GM12878 (cell line): Measurements from ENCODE around the gene TPSB2. TPM values are rescaled to one million over a fixed set of nuclear protein-coding genes. Genes with fewer than 3 reads are reported as not detected.
"Not testable (repeated sequence)": the region's sequence is repeated elsewhere in the genome, so short reads cannot be mapped to it uniquely, and the experiment has no call there.

Source experiments
- ATAC-seq: fragments of 200-7000 bp; cut with Tn5 transposase; 3 replicates; pipeline ENCODE4 v1.9.1; 2020; ENCODE audit warnings: mild to moderate bottlenecking, moderate library complexity
- BruUV-seq: library from RNA; stranded (reverse); fragments of 400-500 nt; replicated peaks from 2 replicates; lab custom pipeline; 2021; lab: Mats Ljungman, UMichigan
- CTCF ChIA-PET: fragments of 300-600 bp; sonication (Branson Sonifier 250); formaldehyde crosslinking; extraction: SDS; loops from one replicate; lab custom pipeline; 2021; ENCODE audit warnings: inconsistent platforms; lab: Yijun Ruan, JAX
- POLR2A ChIA-PET: fragments of 350-600 bp; formaldehyde crosslinking; extraction: SDS; loops from one replicate; lab custom pipeline; 2021; ENCODE audit warnings: inconsistent platforms; lab: Charles Lee
- RAD21 ChIA-PET: fragments of 300-600 bp; sonication (Branson Sonifier 250); formaldehyde crosslinking; loops from one replicate; lab custom pipeline; 2023; ENCODE audit warnings: antibody characterized with exemption; ENCODE audit not compliant: unreplicated experiment; lab: Charles Lee
- SMC1A ChIA-PET: fragments of 300-600 bp; sonication (Branson Sonifier 250); formaldehyde crosslinking; loops from one replicate; lab custom pipeline; 2023; ENCODE audit not compliant: unreplicated experiment, uncharacterized antibody; lab: Charles Lee
- DNase-seq: peaks from one replicate; pipeline ENCODE4 v3.0.0-alpha.2; 2011; ENCODE audit warnings: low read depth, low spot score
- FAIRE-seq: peaks from 3 replicates; lab custom pipeline; 2011; peaks lifted over from hg19 to GRCh38; lab: Jason Lieb, UNC
- H2AFZ ChIP-seq: 2 replicates; pipeline ENCODE4 v1.6.0; 2011; ENCODE audit warnings: low read depth, low read length, control low read depth; ENCODE audit not compliant: control insufficient read depth
- H3K27ac ChIP-seq: 2 replicates; pipeline ENCODE4 v1.5.1; 2011; ENCODE audit warnings: control low read depth; ENCODE audit not compliant: control insufficient read depth, insufficient read depth
- H3K27me3 ChIP-seq, 2 experiments: replicated peaks in 1 of 2; 2 replicates each; pipeline versions ENCODE4 v1.6.0 to v1.6.1; 2011; ENCODE audit warnings: low read length in 1 of 2; ENCODE audit not compliant: control insufficient read depth in 2 of 2, insufficient read depth in 2 of 2
- H3K36me3 ChIP-seq, 2 experiments: 2 replicates each; pipeline ENCODE4 v1.5.1; 2011; ENCODE audit warnings: low read length in 1 of 2; ENCODE audit not compliant: control insufficient read depth in 2 of 2, insufficient read depth in 2 of 2
- H3K4me1 ChIP-seq: 2 replicates; pipeline ENCODE4 v1.6.1; 2011; ENCODE audit warnings: mild to moderate bottlenecking, low read length, moderate library complexity, mixed read lengths; ENCODE audit not compliant: control insufficient read depth, insufficient read depth
- H3K4me2 ChIP-seq: 2 replicates; pipeline ENCODE4 v1.6.0; 2011; ENCODE audit warnings: control low read depth; ENCODE audit not compliant: control insufficient read depth, insufficient read depth
- H3K4me3 ChIP-seq: fragments of 200-600 bp; sonication (generic); 2 replicates; pipeline ENCODE4 v1.5.1; 2016
- H3K79me2 ChIP-seq: 2 replicates; pipeline ENCODE4 v1.6.0; 2011; ENCODE audit warnings: low read length; ENCODE audit not compliant: control insufficient read depth, insufficient read depth
- H3K9ac ChIP-seq: 2 replicates; pipeline ENCODE4 v1.8.0; 2011; ENCODE audit warnings: low read length, control low read depth, mixed read lengths; ENCODE audit not compliant: control insufficient read depth, insufficient read depth
- H3K9me3 ChIP-seq: replicated peaks from 3 replicates; pipeline ENCODE4 v1.5.1; 2011; ENCODE audit warnings: mild to moderate bottlenecking, low read length; ENCODE audit not compliant: control insufficient read depth, insufficient read depth
- H4K20me1 ChIP-seq: 2 replicates; pipeline ENCODE4 v1.6.0; 2011; ENCODE audit not compliant: control insufficient read depth, insufficient read depth
- CHD1 ChIP-seq: IDR thresholded peaks from 2 replicates; pipeline ENCODE4 v1.6.1; 2012; ENCODE audit warnings: low read depth, low read length, improper control_type of control experiment
- CHD2 ChIP-seq: IDR thresholded peaks from 2 replicates; pipeline ENCODE4 v1.6.1; 2011; ENCODE audit warnings: low read depth, low read length, improper control_type of control experiment, borderline replicate concordance
- FOS ChIP-seq: IDR thresholded peaks from 3 replicates; pipeline ENCODE4 v1.6.1; 2011; ENCODE audit warnings: borderline replicate concordance; ENCODE audit not compliant: insufficient read length; ENCODE audit errors: extremely low read depth
- HDAC2 ChIP-seq: fragments of 200-600 bp; sonication (generic); IDR thresholded peaks from 2 replicates; pipeline ENCODE4 v1.6.1; 2017
- JUNB ChIP-seq: IDR thresholded peaks from 2 replicates; pipeline ENCODE4 v1.6.1; 2016; ENCODE audit warnings: antibody characterized with exemption, mild to moderate bottlenecking
- KAT2A ChIP-seq: conservative IDR thresholded peaks from 2 replicates; pipeline ENCODE4 v1.6.1; 2011; ENCODE audit warnings: low read depth, low read length; ENCODE audit not compliant: control insufficient read depth
- LARP7 ChIP-seq: fragments of 450-650 bp; IDR thresholded peaks from 2 replicates; pipeline ENCODE4 v1.6.1; 2017; ENCODE audit warnings: mild to moderate bottlenecking
- MTA2 ChIP-seq: fragments of 450-650 bp; IDR thresholded peaks from 2 replicates; pipeline ENCODE4 v1.6.1; 2016; ENCODE audit warnings: low read depth, mild to moderate bottlenecking, moderate library complexity
- MYB ChIP-seq: fragments of 150-350 bp; IDR thresholded peaks from 2 replicates; pipeline ENCODE4 v1.6.1; 2014; ENCODE audit warnings: mild to moderate bottlenecking, low read depth, low read length, borderline replicate concordance
- POLR2AphosphoS5 ChIP-seq: IDR thresholded peaks from 2 replicates; pipeline ENCODE4 v1.6.1; 2011; ENCODE audit warnings: mild to moderate bottlenecking, low read length, inconsistent platforms
- SMC3 ChIP-seq: IDR thresholded peaks from 2 replicates; pipeline ENCODE4 v1.6.1; 2011; ENCODE audit warnings: low read length, improper control_type of control experiment, borderline replicate concordance
- TBL1XR1 ChIP-seq: IDR thresholded peaks from 2 replicates; pipeline ENCODE4 v1.6.1; 2012; ENCODE audit warnings: low read depth, low read length, improper control_type of control experiment
- ZZZ3 ChIP-seq: IDR thresholded peaks from 2 replicates; pipeline ENCODE4 v1.6.1; 2011; ENCODE audit warnings: low read depth; ENCODE audit not compliant: control insufficient read depth, insufficient read length
- WGBS: methylation state at CpG from one replicate; pipeline ENCODE4 v1.1.6; 2016; ENCODE audit warnings: low lambda C conversion rate; ENCODE audit not compliant: insufficient replicate concordance, insufficient coverage; ENCODE audit errors: missing lambda C conversion rate; 5-methylcytosine and 5-hydroxymethylcytosine counted together
- in situ Hi-C: fragments of 300-500 bp; cut with MboI; formaldehyde crosslinking; loops from 9 replicates; pipeline ENCODE4 v1.14.3; 2018; ENCODE audit warnings: mixed read lengths
- intact Hi-C: fragments of 100-400 bp; cut with micrococcal nuclease; formaldehyde crosslinking; loops from one replicate; pipeline ENCODE4 v1.14.2; 2022; ENCODE audit not compliant: unreplicated experiment
- polyA plus RNA-seq, 11 experiments: library from polyadenylated mRNA; depleted of rRNA in 4 of 11; unstranded in 6 of 11; stranded (reverse) in 5 of 11; fragments of >200 nt; fragmentation: Nextera tagmentation in 4 of 11; fragmentation: Illumina TruSeq in 1 of 11; extraction: Ambion mirVana in 4 of 11; extraction: Trizol in 1 of 11; gene quantifications; 1 replicate in 1 of 11; 2 replicates in 10 of 11; pipeline versions ENCODE4 v1.2.1 to v1.2.3, GENCODE V29; 2011 to 2016; ENCODE audit warnings: inconsistent platforms in 2 of 11, missing spikeins in 2 of 11, low read depth in 1 of 11
- total RNA-seq, 4 experiments: library from RNA; depleted of rRNA in 3 of 4; stranded (reverse); fragments of >200 nt in 3 of 4; fragmentation: Illumina TruSeq in 1 of 4; extraction: Trizol in 1 of 4; gene quantifications; 2 replicates each; pipeline versions ENCODE4 v1.2.1 to v1.2.3, GENCODE V29; 2013 to 2021
- TF ChIP-seq, protein P1 (sequence below): fragments of 450-650 bp; IDR thresholded peaks from 2 replicates; pipeline ENCODE4 v1.6.1; 2016; ENCODE audit warnings: mild to moderate bottlenecking, moderate library complexity, borderline replicate concordance
- TF ChIP-seq, protein P2 (sequence below): IDR thresholded peaks from 2 replicates; pipeline ENCODE4 v1.6.1; 2011; ENCODE audit warnings: low read depth, mild to moderate bottlenecking, low read length, moderate library complexity, borderline replicate concordance; ENCODE audit errors: extremely low read depth

Gene TPSB2
- total and polyA plus RNA-seq, 10 of the 15 experiments (the other 5 are each of a cell fraction or from before 2014, with no cell fraction given): not detected

GRCh38 chr16:1271380-1271723 lies 41.4 kb upstream of the TPSB2 start:
- Histone ChIP-seq H3K36me3 (no peaks in the 10 kb centered on the region), H3K9ac (no peak overlapping the region), H2AFZ (no peak overlapping the region), H3K9me3 (no peaks in the 10 kb centered on the region), H3K79me2 (no peaks in the 10 kb centered on the region), H3K4me3 (no peak overlapping the region), H3K27me3 (no peaks in the 10 kb centered on the region), H3K4me1 (no peaks in the 10 kb centered on the region), H4K20me1 (no peaks in the 10 kb centered on the region), H3K4me2 (no peak overlapping the region), H3K27ac (no peak overlapping the region)
- BruUV-seq: no TSS peak
- CTCF ChIA-PET: no interaction called here
- intact Hi-C loops: no loop called here
- no peak for DNase-seq
- TF ChIP-seq LARP7 (no peak), MYB (no peak), HDAC2 (no peak), MTA2 (no peak), POLR2AphosphoS5 (no peak), SMC3 (no peak), TBL1XR1 (no peak), CHD2 (no peak), JUNB (no peak), KAT2A (no peak), CHD1 (no peak), FOS (no peak), ZZZ3 (no peak)
- TF ChIP-seq, protein P1, sequence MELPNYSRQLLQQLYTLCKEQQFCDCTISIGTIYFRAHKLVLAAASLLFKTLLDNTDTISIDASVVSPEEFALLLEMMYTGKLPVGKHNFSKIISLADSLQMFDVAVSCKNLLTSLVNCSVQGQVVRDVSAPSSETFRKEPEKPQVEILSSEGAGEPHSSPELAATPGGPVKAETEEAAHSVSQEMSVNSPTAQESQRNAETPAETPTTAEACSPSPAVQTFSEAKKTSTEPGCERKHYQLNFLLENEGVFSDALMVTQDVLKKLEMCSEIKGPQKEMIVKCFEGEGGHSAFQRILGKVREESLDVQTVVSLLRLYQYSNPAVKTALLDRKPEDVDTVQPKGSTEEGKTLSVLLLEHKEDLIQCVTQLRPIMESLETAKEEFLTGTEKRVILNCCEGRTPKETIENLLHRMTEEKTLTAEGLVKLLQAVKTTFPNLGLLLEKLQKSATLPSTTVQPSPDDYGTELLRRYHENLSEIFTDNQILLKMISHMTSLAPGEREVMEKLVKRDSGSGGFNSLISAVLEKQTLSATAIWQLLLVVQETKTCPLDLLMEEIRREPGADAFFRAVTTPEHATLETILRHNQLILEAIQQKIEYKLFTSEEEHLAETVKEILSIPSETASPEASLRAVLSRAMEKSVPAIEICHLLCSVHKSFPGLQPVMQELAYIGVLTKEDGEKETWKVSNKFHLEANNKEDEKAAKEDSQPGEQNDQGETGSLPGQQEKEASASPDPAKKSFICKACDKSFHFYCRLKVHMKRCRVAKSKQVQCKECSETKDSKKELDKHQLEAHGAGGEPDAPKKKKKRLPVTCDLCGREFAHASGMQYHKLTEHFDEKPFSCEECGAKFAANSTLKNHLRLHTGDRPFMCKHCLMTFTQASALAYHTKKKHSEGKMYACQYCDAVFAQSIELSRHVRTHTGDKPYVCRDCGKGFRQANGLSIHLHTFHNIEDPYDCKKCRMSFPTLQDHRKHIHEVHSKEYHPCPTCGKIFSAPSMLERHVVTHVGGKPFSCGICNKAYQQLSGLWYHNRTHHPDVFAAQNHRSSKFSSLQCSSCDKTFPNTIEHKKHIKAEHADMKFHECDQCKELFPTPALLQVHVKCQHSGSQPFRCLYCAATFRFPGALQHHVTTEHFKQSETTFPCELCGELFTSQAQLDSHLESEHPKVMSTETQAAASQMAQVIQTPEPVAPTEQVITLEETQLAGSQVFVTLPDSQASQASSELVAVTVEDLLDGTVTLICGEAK: no peak
- TF ChIP-seq, protein P2, sequence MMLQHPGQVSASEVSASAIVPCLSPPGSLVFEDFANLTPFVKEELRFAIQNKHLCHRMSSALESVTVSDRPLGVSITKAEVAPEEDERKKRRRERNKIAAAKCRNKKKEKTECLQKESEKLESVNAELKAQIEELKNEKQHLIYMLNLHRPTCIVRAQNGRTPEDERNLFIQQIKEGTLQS: no peak
- ATAC-seq: no peak
- in situ Hi-C loops: no loop called here
- RAD21 ChIA-PET: no interaction called here
- POLR2A ChIA-PET: no interaction called here
- FAIRE-seq: no peak
- SMC1A ChIA-PET: no interaction called here
- 41% methylated on average over 12 of the region's 12 CpGs for WGBS

- ATAC-seq, POLR2A ChIA-PET, FAIRE-seq, H3K4me1 ChIP-seq, H2AFZ ChIP-seq, intact Hi-C loops, H3K79me2 ChIP-seq, H3K27me3 ChIP-seq, in situ Hi-C loops, H3K9me3 ChIP-seq, H4K20me1 ChIP-seq, BruUV-seq, H3K9ac ChIP-seq, H3K4me3 ChIP-seq, H3K27ac ChIP-seq, CTCF ChIA-PET, DNase-seq, RAD21 ChIA-PET, H3K4me2 ChIP-seq, SMC1A ChIA-PET, H3K36me3 ChIP-seq: not testable (repeated sequence)
- whole genome bisulfite sequencing: 62% methylated on average over 7 of the region's 7 CpGs
Measured at GRCh38 chr16:1269418-1269817, 39.4 kb upstream of the TPSB2 start.
